Spleen (tissue), 7 donors: ENCODE data around the gene GCK.

Experiments used
- POLR2A ChIP-seq, 3 donors: fragments of 450-650 bp; IDR thresholded peaks; one replicate each; pipeline ENCODE4 v1.5.1; 2017; ENCODE audit warnings: antibody characterized with exemption in 3 of 3, mild to moderate bottlenecking in 1 of 3
- TF ChIP-seq, protein P1 (sequence below), 11 experiments: fragments of 200-600 bp in 7 of 11; fragments of 450-650 bp in 4 of 11; sonication (generic) in 4 of 11; IDR thresholded peaks in 8 of 11; conservative IDR thresholded peaks in 3 of 11; 1 replicate in 7 of 11; 2 replicates in 4 of 11; pipeline versions ENCODE4 v1.4.0 to v1.8.0; 2016 to 2021; ENCODE audit warnings: antibody characterized with exemption in 11 of 11, inconsistent platforms in 4 of 11, mild to moderate bottlenecking in 1 of 11
- donor health status: DM: no; HTN: no; CAD: no; lungs with moderate emphysema.
- donor health status: DM: no; HTN: no; CAD: no.
- donor health status: DM: no; HTN: no; CAD: no.

DNA sequence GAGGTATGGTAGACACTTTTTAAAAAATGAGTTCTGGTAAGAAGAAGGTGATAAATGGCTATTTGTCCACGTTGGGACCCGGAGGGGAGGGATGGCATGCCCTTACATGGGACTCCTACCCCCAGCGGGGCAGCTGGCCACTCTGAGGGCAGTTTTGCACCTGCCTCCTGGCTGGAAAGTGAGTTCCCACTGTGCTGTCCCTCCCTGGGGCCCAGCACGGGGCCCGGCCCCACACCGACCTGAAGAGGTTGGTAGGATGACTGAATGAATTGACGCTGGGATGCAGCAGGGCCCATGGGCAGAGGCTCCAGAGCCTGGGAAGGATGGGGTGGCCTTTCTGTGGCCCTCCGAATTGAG, 85.7 kb downstream of the GCK start:
- TF ChIP-seq, protein P1, sequence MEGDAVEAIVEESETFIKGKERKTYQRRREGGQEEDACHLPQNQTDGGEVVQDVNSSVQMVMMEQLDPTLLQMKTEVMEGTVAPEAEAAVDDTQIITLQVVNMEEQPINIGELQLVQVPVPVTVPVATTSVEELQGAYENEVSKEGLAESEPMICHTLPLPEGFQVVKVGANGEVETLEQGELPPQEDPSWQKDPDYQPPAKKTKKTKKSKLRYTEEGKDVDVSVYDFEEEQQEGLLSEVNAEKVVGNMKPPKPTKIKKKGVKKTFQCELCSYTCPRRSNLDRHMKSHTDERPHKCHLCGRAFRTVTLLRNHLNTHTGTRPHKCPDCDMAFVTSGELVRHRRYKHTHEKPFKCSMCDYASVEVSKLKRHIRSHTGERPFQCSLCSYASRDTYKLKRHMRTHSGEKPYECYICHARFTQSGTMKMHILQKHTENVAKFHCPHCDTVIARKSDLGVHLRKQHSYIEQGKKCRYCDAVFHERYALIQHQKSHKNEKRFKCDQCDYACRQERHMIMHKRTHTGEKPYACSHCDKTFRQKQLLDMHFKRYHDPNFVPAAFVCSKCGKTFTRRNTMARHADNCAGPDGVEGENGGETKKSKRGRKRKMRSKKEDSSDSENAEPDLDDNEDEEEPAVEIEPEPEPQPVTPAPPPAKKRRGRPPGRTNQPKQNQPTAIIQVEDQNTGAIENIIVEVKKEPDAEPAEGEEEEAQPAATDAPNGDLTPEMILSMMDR (IDR thresholded peaks at IDR 0.05 in 8 of 11, conservative IDR thresholded peaks at IDR 0.05 in 3 of 11): no peak
- TF ChIP-seq POLR2A (IDR thresholded peaks at IDR 0.05): no peak
